Stimulated activated naive CD8-positive, alpha-beta T cell treated with anti-CD3 and anti-CD28 coated beads, Interleukin-15, Interleukin-2, amounts not matched to agents 100 ng/mL and 50 ng/mL, for 24 hours (primary cell): ENCODE data around the gene TMC4.
A peak's percentile ranks its signal among the peaks of the same experiment; 100 is the strongest.
"Not testable (repeated sequence)": the region's sequence is repeated elsewhere in the genome, so short reads cannot be mapped to it uniquely, and the experiment has no call there.

Experiments
- H3K27ac Mint-ChIP-seq: one replicate; pipeline ENCODE4 v1.8.0; 2021; ENCODE audit warnings: mild to moderate bottlenecking, mixed read lengths
- H3K27me3 Mint-ChIP-seq: one replicate; pipeline ENCODE4 v1.8.0; 2021; ENCODE audit warnings: mixed read lengths
- H3K36me3 Mint-ChIP-seq: one replicate; pipeline ENCODE4 v1.8.0; 2021; ENCODE audit warnings: low read depth, mixed read lengths
- H3K4me1 Mint-ChIP-seq: one replicate; pipeline ENCODE4 v1.8.0; 2021; ENCODE audit warnings: low read depth, mixed read lengths
- H3K4me3 Mint-ChIP-seq: one replicate; pipeline ENCODE4 v1.8.0; 2021; ENCODE audit warnings: mild to moderate bottlenecking, mixed read lengths
- H3K9me3 Mint-ChIP-seq: one replicate; pipeline ENCODE4 v1.8.0; 2021; ENCODE audit warnings: mixed read lengths

The TMC4 gene

GRCh38 chr19:54178581-54179261 lies 5.8 kb upstream of the TMC4 start:
- no peaks in the 10 kb centered on the region for H3K9me3 Mint-ChIP-seq
- peaks cover 28% of the 10 kb centered on the region for H3K36me3 Mint-ChIP-seq
- no peaks in the 10 kb centered on the region for H3K4me1 Mint-ChIP-seq
- H3K4me3 Mint-ChIP-seq, result no peak overlapping the region
- no peak overlapping the region for H3K27ac Mint-ChIP-seq
- no peaks in the 10 kb centered on the region for H3K27me3 Mint-ChIP-seq

GRCh38 chr19:54173951-54174834 lies 1.2 kb upstream of the TMC4 start:
- H3K4me1 Mint-ChIP-seq, result no peaks in the 10 kb centered on the region
- no peaks in the 10 kb centered on the region for H3K27me3 Mint-ChIP-seq
- H3K36me3 Mint-ChIP-seq, result peaks cover 18% of the 10 kb centered on the region
- H3K4me3 Mint-ChIP-seq, result no peak overlapping the region
- H3K27ac Mint-ChIP-seq, result no peak overlapping the region
- no peaks in the 10 kb centered on the region for H3K9me3 Mint-ChIP-seq

DNA sequence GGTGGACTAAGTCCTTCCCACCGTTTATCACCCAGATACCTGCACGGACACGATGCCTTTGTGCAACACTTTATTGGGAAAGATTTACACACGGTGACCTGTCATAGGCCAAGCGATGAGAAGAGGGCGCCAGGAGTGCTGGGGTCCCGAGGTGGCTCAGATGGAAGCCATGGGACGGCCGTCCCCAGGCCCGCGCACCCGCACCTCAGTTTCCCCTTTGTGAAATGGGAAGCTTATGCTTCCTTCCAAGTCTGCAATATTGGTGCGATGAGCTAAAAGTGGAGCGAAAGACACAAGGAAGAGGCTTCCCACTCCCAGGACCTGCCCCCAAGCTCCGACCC lies 369 bp upstream of the TMC4 start:
- peaks cover 17% of the 10 kb centered on the region for H3K36me3 Mint-ChIP-seq
- H3K27me3 Mint-ChIP-seq, result no peaks in the 10 kb centered on the region
- no peak overlapping the region for H3K27ac Mint-ChIP-seq
- no peak overlapping the region for H3K4me3 Mint-ChIP-seq
- no peaks in the 10 kb centered on the region for H3K4me1 Mint-ChIP-seq
- no peaks in the 10 kb centered on the region for H3K9me3 Mint-ChIP-seq

- H3K4me1 Mint-ChIP-seq, H3K27me3 Mint-ChIP-seq, H3K27ac Mint-ChIP-seq, H3K4me3 Mint-ChIP-seq, H3K9me3 Mint-ChIP-seq: not testable (repeated sequence)
- peaks cover 12% of the 10 kb centered on the region for H3K36me3 Mint-ChIP-seq
These were observed 1.1 kb downstream of the TMC4 start for GRCh38 chr19:54171736-54172431.

DNA sequence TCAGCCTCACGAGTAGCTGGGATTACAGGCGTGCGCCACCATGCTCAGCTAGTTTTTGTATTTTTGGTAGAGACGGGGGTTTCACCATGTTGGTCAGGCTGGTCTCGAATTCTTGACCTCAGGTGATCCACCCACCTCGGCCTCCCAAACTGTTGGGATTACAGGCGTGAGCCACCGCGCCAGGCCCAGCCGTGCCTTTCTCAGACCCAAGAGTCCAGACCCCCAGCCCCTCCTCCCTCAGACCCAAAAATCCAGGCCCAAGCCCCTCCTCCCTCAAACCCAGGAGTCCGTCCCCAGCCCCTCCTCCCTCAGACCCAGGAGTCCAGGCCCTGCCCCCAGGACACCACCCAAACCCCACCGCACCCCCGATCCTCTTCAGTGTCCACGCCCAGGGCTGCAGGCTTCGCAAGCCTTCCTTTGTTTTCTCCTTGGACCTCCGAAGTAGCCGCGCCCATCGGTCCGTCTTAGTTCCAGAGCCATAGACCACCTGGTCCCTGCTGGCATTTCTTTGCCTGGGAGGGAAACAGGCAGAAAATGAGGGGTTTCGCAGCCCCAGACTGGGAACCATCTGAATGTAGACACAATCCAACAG lies 3.7 kb downstream of the TMC4 start:
- Mint-ChIP-seq H3K36me3 (no peaks in the 10 kb centered on the region), H3K4me1 (peaks cover 7% of the 10 kb centered on the region), H3K4me3 (no peak overlapping the region), H3K27ac (no peak overlapping the region), H3K27me3 (peaks cover 11% of the 10 kb centered on the region), H3K9me3 (no peaks in the 10 kb centered on the region)

GRCh38 chr19:54168174-54168917 lies 4.6 kb downstream of the TMC4 start:
- peaks cover 13% of the 10 kb centered on the region for H3K4me1 Mint-ChIP-seq
- no peak overlapping the region for H3K4me3 Mint-ChIP-seq
- H3K9me3 Mint-ChIP-seq, result no peaks in the 10 kb centered on the region
- peaks cover 13% of the 10 kb centered on the region for H3K27me3 Mint-ChIP-seq
- H3K36me3 Mint-ChIP-seq, result no peaks in the 10 kb centered on the region
- H3K27ac Mint-ChIP-seq, result no peak overlapping the region

DNA sequence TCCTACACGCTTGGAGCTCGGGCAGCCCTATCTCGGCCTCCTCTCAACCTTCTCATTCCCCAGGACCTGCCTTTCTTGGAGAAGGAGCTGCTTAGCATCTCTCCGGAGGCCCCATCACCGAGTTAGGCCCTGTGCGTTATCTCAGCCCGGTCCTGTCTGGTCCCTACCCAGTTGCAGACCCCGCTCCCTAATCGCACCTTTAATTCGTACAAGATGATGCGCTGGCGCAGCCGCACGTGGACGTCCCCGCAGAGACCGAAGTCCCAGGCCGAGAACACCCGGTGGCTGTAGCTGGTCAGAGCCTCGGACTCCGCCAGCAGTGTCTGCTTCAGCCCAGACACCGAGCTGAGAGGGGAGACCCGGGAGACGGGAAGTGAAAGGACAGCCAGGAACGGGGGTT lies 7.7 kb downstream of the TMC4 start:
- Mint-ChIP-seq H3K27ac (no peak overlapping the region), H3K36me3 (no peaks in the 10 kb centered on the region)

DNA sequence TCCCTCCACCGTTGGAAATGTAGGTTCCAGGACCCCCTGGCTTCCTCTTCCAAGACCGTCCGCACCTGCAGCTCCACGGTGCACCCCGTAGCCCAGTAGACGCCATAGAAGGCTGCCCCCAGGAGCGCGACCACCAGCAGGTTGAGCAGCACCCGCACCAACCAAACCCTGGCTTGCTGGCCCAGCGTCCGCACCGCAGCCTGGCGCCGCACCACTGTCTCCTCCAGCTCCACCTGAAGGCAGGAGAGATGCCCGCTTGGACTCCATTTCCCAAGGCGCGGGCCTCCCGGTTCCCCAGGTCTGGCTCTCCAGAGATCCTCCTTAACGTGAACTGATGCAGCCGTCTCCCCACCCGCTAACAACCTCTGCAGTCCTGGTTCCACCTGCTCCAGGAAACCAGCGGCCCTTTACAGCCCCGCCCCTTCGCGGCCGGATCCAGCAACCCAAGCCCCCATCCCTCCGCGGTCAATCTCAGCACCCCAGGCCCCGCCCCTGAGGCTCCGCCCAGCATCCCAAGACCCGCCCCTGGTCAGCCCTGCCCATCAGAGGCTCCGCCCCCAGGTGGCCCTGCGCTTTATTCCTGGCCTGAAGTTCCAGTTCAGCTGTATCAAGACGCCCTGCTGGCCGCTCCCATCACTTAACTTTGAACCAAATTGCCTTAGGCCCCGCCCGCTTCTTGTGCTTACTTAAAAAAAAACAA lies 8.4 kb downstream of the TMC4 start:
- peaks cover 48% of the 10 kb centered on the region for H3K4me1 Mint-ChIP-seq
- peaks cover 1% of the 10 kb centered on the region for H3K36me3 Mint-ChIP-seq
- H3K27me3 Mint-ChIP-seq, result peaks cover 19% of the 10 kb centered on the region
- H3K4me3 Mint-ChIP-seq, result peak overlapping the region; percentile 57
- no peak overlapping the region for H3K27ac Mint-ChIP-seq
- H3K9me3 Mint-ChIP-seq, result no peaks in the 10 kb centered on the region

More for the DNA sequence above, 7.7 kb downstream of the TMC4 start:
- no peaks in the 10 kb centered on the region for H3K9me3 Mint-ChIP-seq
- H3K27me3 Mint-ChIP-seq, result peaks cover 19% of the 10 kb centered on the region
- H3K4me1 Mint-ChIP-seq, result peaks cover 41% of the 10 kb centered on the region
- no peak overlapping the region for H3K4me3 Mint-ChIP-seq

- no peaks in the 10 kb centered on the region for H3K9me3 Mint-ChIP-seq
- peak overlapping the region; percentile 79 for H3K4me3 Mint-ChIP-seq
- no peak overlapping the region for H3K27ac Mint-ChIP-seq
- peaks cover 19% of the 10 kb centered on the region for H3K27me3 Mint-ChIP-seq
- H3K36me3 Mint-ChIP-seq, result peaks cover 3% of the 10 kb centered on the region
- peaks cover 63% of the 10 kb centered on the region for H3K4me1 Mint-ChIP-seq
These were observed 10.1 kb downstream of the TMC4 start for GRCh38 chr19:54162884-54163283.

GRCh38 chr19:54162241-54162805 lies 10.6 kb downstream of the TMC4 start:
- Mint-ChIP-seq H3K4me3 (peak overlapping the region; percentile 79), H3K27ac (peak overlapping the region; percentile 38), H3K27me3 (peaks cover 19% of the 10 kb centered on the region), H3K9me3 (no peaks in the 10 kb centered on the region), H3K4me1 (peaks cover 67% of the 10 kb centered on the region), H3K36me3 (peaks cover 3% of the 10 kb centered on the region)

GRCh38 chr19:54160854-54161253 lies 12.1 kb downstream of the TMC4 start:
- H3K27ac Mint-ChIP-seq, result peak overlapping the region; percentile 99
- no peaks in the 10 kb centered on the region for H3K9me3 Mint-ChIP-seq
- peaks cover 15% of the 10 kb centered on the region for H3K36me3 Mint-ChIP-seq
- peaks cover 72% of the 10 kb centered on the region for H3K4me1 Mint-ChIP-seq
- H3K4me3 Mint-ChIP-seq, result peak overlapping the region; percentile 97
- peaks cover 18% of the 10 kb centered on the region for H3K27me3 Mint-ChIP-seq

DNA sequence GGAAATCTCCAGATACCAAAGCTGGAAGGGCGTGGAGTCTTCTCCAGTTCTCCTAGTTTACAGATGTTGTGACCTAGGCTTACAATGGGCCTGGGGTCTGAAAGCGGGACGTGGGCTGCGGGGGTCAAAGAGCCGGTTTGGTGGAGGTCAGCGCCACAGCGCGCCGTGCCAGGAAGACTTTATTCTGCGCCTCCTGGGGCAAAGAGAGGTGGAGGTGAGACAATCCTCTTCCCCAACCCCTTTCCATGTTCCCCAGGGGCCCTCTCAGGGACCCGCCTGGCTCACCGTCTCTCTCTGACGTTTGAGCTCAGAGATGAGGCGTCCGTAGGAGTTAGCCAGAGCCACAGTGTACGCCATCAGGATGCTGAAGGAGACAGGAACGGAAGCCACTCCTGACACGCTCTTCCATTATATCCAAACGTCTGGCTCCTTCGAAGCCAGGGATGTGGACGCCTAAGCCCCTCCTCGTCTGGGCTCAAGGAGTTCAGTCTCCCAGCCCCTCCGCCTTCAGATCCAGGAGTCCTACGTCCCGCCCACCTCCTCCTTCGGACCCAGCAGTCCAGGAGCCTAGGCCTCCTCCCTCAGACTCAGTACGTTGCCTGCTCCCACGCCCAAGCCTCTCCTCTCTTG lies 12.7 kb downstream of the TMC4 start:
- Mint-ChIP-seq H3K4me3 (peak overlapping the region; percentile 97), H3K4me1 (peaks cover 72% of the 10 kb centered on the region), H3K9me3 (no peaks in the 10 kb centered on the region), H3K36me3 (peaks cover 18% of the 10 kb centered on the region), H3K27ac (peak overlapping the region; percentile 99), H3K27me3 (peaks cover 13% of the 10 kb centered on the region)
